Breast epithelium (tissue), 4 donors: Measurements from ENCODE around the gene OR2H1. TPM values are rescaled to one million over a fixed set of nuclear protein-coding genes. Genes with fewer than 3 reads are reported as not detected.

Experiments used
- DNase-seq, 2 donors: peaks; one replicate each; pipeline ENCODE4 v3.0.0-alpha.2; 2019; ENCODE audit warnings: low spot score in 2 of 2
- H3K27ac ChIP-seq, 2 donors: fragments of 200-600 bp; sonication (generic) in 1 of 2; one replicate each; pipeline ENCODE4 v1.5.1; 2016 to 2019; ENCODE audit warnings: mild to moderate bottlenecking in 1 of 2
- H3K27me3 ChIP-seq, 2 donors: fragments of 200-600 bp; sonication (generic) in 1 of 2; one replicate each; pipeline versions ENCODE4 v1.5.1 to v1.6.0; 2017 to 2019; ENCODE audit warnings: control low read depth in 1 of 2, mild to moderate bottlenecking in 1 of 2
- H3K36me3 ChIP-seq: fragments of 200-600 bp; one replicate; pipeline ENCODE4 v1.5.1; 2019
- H3K4me1 ChIP-seq, 2 donors: fragments of 200-600 bp; sonication (generic); one replicate each; pipeline ENCODE4 v1.5.1; 2016 to 2019; ENCODE audit warnings: control low read depth in 1 of 2
- H3K4me3 ChIP-seq, 3 donors: fragments of 200-600 bp; sonication (generic); 1 replicate in 2 of 3; 2 replicates in 1 of 3; pipeline ENCODE4 v1.5.1; 2016 to 2019; ENCODE audit warnings: mild to moderate bottlenecking in 3 of 3, moderate library complexity in 2 of 3
- H3K9me3 ChIP-seq, 2 donors: fragments of 200-600 bp; sonication (generic) in 1 of 2; one replicate each; pipeline ENCODE4 v1.5.1; 2016 to 2019; ENCODE audit warnings: control low read depth in 1 of 2
- CTCF ChIP-seq, 3 donors: fragments of 450-650 bp; IDR thresholded peaks; one replicate each; pipeline ENCODE4 v1.5.1; 2016 to 2017; ENCODE audit warnings: antibody characterized with exemption in 3 of 3, mild to moderate bottlenecking in 3 of 3, moderate library complexity in 3 of 3
- POLR2A ChIP-seq: fragments of 450-650 bp; IDR thresholded peaks from one replicate; pipeline ENCODE4 v1.6.1; 2016; ENCODE audit warnings: antibody characterized with exemption, mild to moderate bottlenecking, moderate library complexity
- POLR2AphosphoS5 ChIP-seq, 3 donors: sonication (generic); formaldehyde crosslinking; IDR thresholded peaks; one replicate each; pipeline ENCODE4 v1.6.1; 2017; ENCODE audit warnings: antibody characterized with exemption in 3 of 3
- intact Hi-C: fragments of 100-400 bp; cut with DNase I; formaldehyde crosslinking; loops from one replicate; pipeline ENCODE4 v1.15.1; 2023; ENCODE audit warnings: low total_unique reads
- total RNA-seq, 3 donors: library from RNA; depleted of rRNA; stranded (reverse); fragments of >200 nt; gene quantifications; one replicate each; pipeline ENCODE4 v1.1.0, GENCODE V29; 2016

The OR2H1 gene
- total RNA-seq, 3 donors from 2014 or later = not detected

- intact Hi-C loops = no loop called here
- Histone ChIP-seq H3K36me3 (no peaks in the 10 kb centered on the region), H3K4me3 (no peak overlapping the region), H3K27ac (no peak overlapping the region), H3K9me3 (no peaks in the 10 kb centered on the region), H3K4me1 (no peaks in the 10 kb centered on the region), H3K27me3 (no peaks in the 10 kb centered on the region)
- no peak for TF ChIP-seq POLR2AphosphoS5 (IDR thresholded peaks at IDR 0.05)
- DNase-seq = no peak
These were observed 48.9 kb downstream of the OR2H1 start for GRCh38 chr6:29505808-29506207.

DNA sequence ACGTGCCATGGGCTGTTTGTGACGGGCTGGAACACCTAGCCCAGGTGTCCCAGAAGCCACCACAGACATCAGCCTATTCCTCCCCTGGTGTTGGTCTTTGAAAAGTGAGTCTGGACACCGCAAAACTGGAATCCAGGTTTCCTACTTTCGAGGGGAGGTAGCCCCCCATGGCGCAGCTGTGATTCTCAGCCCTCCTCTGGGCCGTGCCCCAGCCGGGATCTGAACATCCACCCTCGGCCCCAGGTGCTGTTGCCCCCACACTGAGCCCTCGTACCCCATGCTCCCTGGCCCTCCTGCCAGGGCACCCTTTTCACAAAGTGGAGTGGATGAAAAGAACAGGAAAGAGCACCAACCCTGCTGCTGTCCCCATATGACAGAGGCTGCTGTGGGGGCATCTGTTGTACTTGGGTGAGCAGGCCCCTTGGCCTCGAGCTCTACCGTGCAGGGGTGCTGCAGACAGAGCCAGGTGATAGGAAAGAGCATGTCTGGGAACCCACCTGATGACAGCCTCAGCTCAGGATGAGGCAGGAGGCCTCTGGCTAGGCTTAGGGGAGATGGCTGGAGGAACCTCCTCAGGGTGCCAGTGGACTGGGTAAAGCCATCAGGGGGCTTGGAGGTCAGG lies 49.6 kb downstream of the OR2H1 start:
- Histone ChIP-seq H3K36me3 (no peaks in the 10 kb centered on the region), H3K27ac (no peak overlapping the region), H3K4me3 (no peak overlapping the region), H3K27me3 (no peaks in the 10 kb centered on the region), H3K9me3 (no peaks in the 10 kb centered on the region), H3K4me1 (no peaks in the 10 kb centered on the region)
- intact Hi-C loops = no loop called here
- TF ChIP-seq POLR2AphosphoS5 (IDR thresholded peaks at IDR 0.05) (no peak), POLR2A (no peak), CTCF (IDR thresholded peaks at IDR 0.05) (no peak)
- DNase-seq = no peak

- H3K27me3 ChIP-seq = no peaks in the 10 kb centered on the region
- intact Hi-C loops = no loop called here
- no peak for DNase-seq
- H3K9me3 ChIP-seq = no peaks in the 10 kb centered on the region
- H3K4me1 ChIP-seq = no peaks in the 10 kb centered on the region
- H3K27ac ChIP-seq = no peak overlapping the region
- no peaks in the 10 kb centered on the region for H3K36me3 ChIP-seq
- H3K4me3 ChIP-seq = no peak overlapping the region
- TF ChIP-seq POLR2A (no peak), POLR2AphosphoS5 (IDR thresholded peaks at IDR 0.05) (no peak), CTCF (IDR thresholded peaks at IDR 0.05) (no peak)
These were observed 50.4 kb downstream of the OR2H1 start for GRCh38 chr6:29507319-29507718.

DNA sequence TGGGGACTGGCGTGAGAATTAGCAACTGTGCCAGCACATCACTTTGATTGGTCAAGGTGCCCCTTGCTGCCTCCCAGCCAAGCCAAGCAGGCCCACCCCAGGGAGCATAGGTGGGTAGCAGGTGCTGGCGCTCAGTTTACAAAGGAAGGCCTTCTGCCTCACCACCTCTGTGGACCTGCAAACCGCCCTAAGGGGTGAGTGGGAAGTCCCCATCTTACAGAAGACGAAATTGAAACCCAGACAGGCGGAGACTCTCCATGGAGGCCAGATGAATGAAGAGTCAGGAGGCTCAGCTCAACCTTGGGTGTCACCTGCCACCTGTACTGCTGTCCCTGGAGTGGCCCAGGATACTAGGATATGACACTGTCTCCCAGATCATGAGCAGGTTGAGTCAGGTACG lies 52.3 kb downstream of the OR2H1 start:
- no peak overlapping the region for H3K4me3 ChIP-seq
- DNase-seq = no peak
- TF ChIP-seq POLR2A = no peak
- TF ChIP-seq POLR2AphosphoS5 (IDR thresholded peaks at IDR 0.05) = no peak
- no peak for TF ChIP-seq CTCF (IDR thresholded peaks at IDR 0.05)
- no peaks in the 10 kb centered on the region for H3K36me3 ChIP-seq
- H3K9me3 ChIP-seq = no peaks in the 10 kb centered on the region
- H3K27ac ChIP-seq = no peak overlapping the region
- H3K4me1 ChIP-seq = no peaks in the 10 kb centered on the region
- intact Hi-C loops = no loop called here
- H3K27me3 ChIP-seq = no peaks in the 10 kb centered on the region

DNA sequence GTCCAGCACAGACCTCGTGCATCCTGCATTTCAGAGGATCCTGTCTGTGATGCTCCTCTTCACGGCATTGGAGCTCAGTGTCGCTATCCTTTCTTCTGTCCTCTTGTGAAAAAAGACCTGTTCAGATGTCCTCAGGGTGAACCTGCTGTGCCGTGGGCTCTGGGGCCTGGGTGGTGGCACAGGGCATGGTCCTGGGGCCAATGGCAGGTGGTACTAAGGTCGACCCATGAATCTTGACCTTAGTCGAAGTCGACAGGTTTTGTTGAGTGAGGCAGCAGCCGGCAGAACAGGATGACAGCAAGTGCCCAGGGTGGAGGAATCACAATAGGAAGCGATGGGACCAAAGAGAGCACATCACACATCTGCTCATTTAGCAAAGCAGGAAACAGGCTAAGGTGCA lies 52.8 kb downstream of the OR2H1 start:
- H3K9me3 ChIP-seq = no peaks in the 10 kb centered on the region
- H3K4me1 ChIP-seq = no peaks in the 10 kb centered on the region
- H3K27me3 ChIP-seq = no peaks in the 10 kb centered on the region
- intact Hi-C loops = no loop called here
- TF ChIP-seq POLR2AphosphoS5 (IDR thresholded peaks at IDR 0.05) (no peak), CTCF (IDR thresholded peaks at IDR 0.05) (no peak), POLR2A (no peak)
- no peak for DNase-seq
- no peak overlapping the region for H3K4me3 ChIP-seq
- H3K27ac ChIP-seq = no peak overlapping the region
- no peaks in the 10 kb centered on the region for H3K36me3 ChIP-seq

DNA sequence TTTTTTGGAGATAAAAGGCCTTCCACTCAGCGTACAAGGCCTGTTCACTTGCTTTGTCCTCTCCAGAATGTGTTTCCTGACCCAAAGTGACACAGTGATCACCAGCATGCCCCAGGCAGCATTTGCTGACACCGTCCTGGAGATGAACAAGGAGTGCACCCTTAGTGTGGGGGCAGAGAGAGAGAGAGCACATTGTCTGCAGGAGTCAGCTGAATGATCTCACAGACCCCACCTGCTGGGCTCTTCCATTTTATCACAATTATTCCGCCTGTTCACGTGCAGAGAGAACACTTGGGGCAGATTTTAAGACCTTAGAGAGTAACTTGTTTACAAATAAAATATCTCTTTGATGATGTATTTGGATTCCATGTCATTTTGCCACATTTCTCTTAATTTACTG lies 53.2 kb downstream of the OR2H1 start:
- TF ChIP-seq CTCF (IDR thresholded peaks at IDR 0.05) (no peak), POLR2AphosphoS5 (IDR thresholded peaks at IDR 0.05) (no peak), POLR2A (no peak)
- H3K4me3 ChIP-seq = no peak overlapping the region

More for the DNA sequence above, 53.2 kb downstream of the OR2H1 start:
- no peaks in the 10 kb centered on the region for H3K9me3 ChIP-seq
- no peaks in the 10 kb centered on the region for H3K36me3 ChIP-seq
- intact Hi-C loops = no loop called here
- H3K4me1 ChIP-seq = no peaks in the 10 kb centered on the region
- H3K27me3 ChIP-seq = no peaks in the 10 kb centered on the region
- no peak overlapping the region for H3K27ac ChIP-seq
- peak in 1 of 2 donors; percentile 7 for DNase-seq
